Liver (tissue), 9 donors: Measurements from ENCODE around the gene PCSK4. TPM values are rescaled to one million over a fixed set of nuclear protein-coding genes. Genes with fewer than 3 reads are reported as not detected.

Source experiments
- DNase-seq: peaks from one replicate; pipeline ENCODE4 v3.0.0-alpha.2; 2017; ENCODE audit warnings: low spot score
- H3K27ac ChIP-seq, 2 donors: one replicate each; pipeline ENCODE4 v1.7.0; 2013; ENCODE audit warnings: inconsistent platforms in 2 of 2, low read length in 2 of 2, control low read depth in 1 of 2, low read depth in 1 of 2, mild to moderate bottlenecking in 1 of 2
- H3K27me3 ChIP-seq, 4 donors: one replicate each; pipeline versions ENCODE4 v1.6.1 to v1.7.0; 2013; ENCODE audit warnings: low read length in 3 of 4, inconsistent platforms in 1 of 4, mild to moderate bottlenecking in 1 of 4, moderate library complexity in 1 of 4; ENCODE audit not compliant: control insufficient read depth in 4 of 4, insufficient read depth in 4 of 4
- H3K36me3 ChIP-seq, 4 donors: one replicate each; pipeline versions ENCODE4 v1.6.1 to v1.7.0; 2013; ENCODE audit warnings: low read length in 3 of 4, mild to moderate bottlenecking in 3 of 4, low read depth in 1 of 4, moderate library complexity in 1 of 4; ENCODE audit not compliant: control insufficient read depth in 4 of 4, insufficient read depth in 3 of 4
- H3K4me1 ChIP-seq, 4 donors: one replicate each; pipeline versions ENCODE4 v1.6.1 to v1.7.0; 2013; ENCODE audit warnings: low read length in 3 of 4, mild to moderate bottlenecking in 3 of 4, moderate library complexity in 1 of 4; ENCODE audit not compliant: control insufficient read depth in 4 of 4, insufficient read depth in 4 of 4
- H3K4me3 ChIP-seq, 3 donors: one replicate each; pipeline versions ENCODE4 v1.6.1 to v1.7.0; 2013; ENCODE audit warnings: low read length in 3 of 3, control low read depth in 1 of 3, low read depth in 1 of 3, mild to moderate bottlenecking in 1 of 3
- H3K9ac ChIP-seq, 2 donors: one replicate each; pipeline ENCODE4 v1.7.0; 2013; ENCODE audit warnings: low read length in 2 of 2, mild to moderate bottlenecking in 2 of 2, moderate library complexity in 2 of 2, control low read depth in 1 of 2, low read depth in 1 of 2
- H3K9me3 ChIP-seq, 4 donors: one replicate each; pipeline versions ENCODE4 v1.6.1 to v1.7.0; 2013; ENCODE audit warnings: low read length in 3 of 4; ENCODE audit not compliant: control insufficient read depth in 4 of 4
- CTCF ChIP-seq: fragments of 150-350 bp; IDR thresholded peaks from 2 replicates; pipeline ENCODE4 v1.5.1; 2017; ENCODE audit warnings: improper control_type of control experiment, low read depth, low read length; ENCODE audit not compliant: missing input control
- EGR1 ChIP-seq, 2 donors: IDR thresholded peaks; 2 replicates each; pipeline ENCODE4 v1.6.1; 2016 to 2018; ENCODE audit warnings: antibody characterized with exemption in 2 of 2, low read depth in 2 of 2
- FOXA1 ChIP-seq: IDR thresholded peaks from 2 replicates; pipeline ENCODE4 v1.6.1; 2016; ENCODE audit warnings: antibody characterized with exemption
- FOXA2 ChIP-seq: IDR thresholded peaks from 2 replicates; pipeline ENCODE4 v1.6.1; 2016; ENCODE audit warnings: antibody characterized with exemption
- GABPA ChIP-seq, 2 donors: IDR thresholded peaks in 1 of 2; conservative IDR thresholded peaks in 1 of 2; 2 replicates each; pipeline ENCODE4 v1.6.1; 2016; ENCODE audit warnings: antibody characterized with exemption in 2 of 2, mild to moderate bottlenecking in 1 of 2, moderate library complexity in 1 of 2
- HNF4A ChIP-seq, 2 donors: conservative IDR thresholded peaks; 2 replicates each; pipeline ENCODE4 v1.6.1; 2016; ENCODE audit warnings: antibody characterized with exemption in 2 of 2, mild to moderate bottlenecking in 2 of 2
- JUND ChIP-seq, 2 donors: IDR thresholded peaks; 2 replicates each; pipeline ENCODE4 v1.6.1; 2016; ENCODE audit warnings: antibody characterized with exemption in 2 of 2
- RAD21 ChIP-seq, 2 donors: IDR thresholded peaks; 2 replicates each; pipeline ENCODE4 v1.6.1; 2016; ENCODE audit warnings: antibody characterized with exemption in 2 of 2, mild to moderate bottlenecking in 2 of 2
- RXRA ChIP-seq, 2 donors: IDR thresholded peaks; 2 replicates each; pipeline ENCODE4 v1.6.1; 2017 to 2018; ENCODE audit warnings: antibody characterized with exemption in 2 of 2, mild to moderate bottlenecking in 1 of 2
- SP1 ChIP-seq: IDR thresholded peaks from 2 replicates; pipeline ENCODE4 v1.6.1; 2018; ENCODE audit warnings: antibody characterized with exemption, mild to moderate bottlenecking
- TAF1 ChIP-seq: conservative IDR thresholded peaks from 2 replicates; pipeline ENCODE4 v1.6.1; 2016; ENCODE audit warnings: antibody characterized with exemption, mild to moderate bottlenecking
- YY1 ChIP-seq: IDR thresholded peaks from 2 replicates; pipeline ENCODE4 v1.6.1; 2016; ENCODE audit warnings: antibody characterized with exemption, mild to moderate bottlenecking
- ZBTB33 ChIP-seq: IDR thresholded peaks from 2 replicates; pipeline ENCODE4 v1.6.1; 2016; ENCODE audit warnings: antibody characterized with exemption
- WGBS: extraction: QIAGEN DNeasy Blood & Tissue Kit; methylation state at CpG from one replicate; pipeline ENCODE4 v1.1.7; 2013; 5-methylcytosine and 5-hydroxymethylcytosine counted together
- polyA plus RNA-seq, 2 donors: library from polyadenylated mRNA; stranded (reverse) in 1 of 2; unstranded in 1 of 2; fragments of 200-250 nt in 1 of 2; fragments of >200 nt in 1 of 2; fragmentation: Nextera tagmentation in 1 of 2; extraction: Ambion mirVana in 1 of 2; gene quantifications; one replicate each; pipeline versions ENCODE4 v1.2.1 to v1.2.3, GENCODE V29; 2013 to 2015
- total RNA-seq, 2 donors: library from RNA; depleted of rRNA; stranded (reverse); fragments of >200 nt; gene quantifications; one replicate each; pipeline ENCODE4 v1.2.3, GENCODE V29; 2014
- donor health status: healthy.
- donor health status: healthy.
- donor health status: healthy.
- donor health status: healthy.
- donor health status: healthy.

PCSK4 gene
- total and polyA plus RNA-seq, 4 donors, result 0.60 to 2.6 (median 1.9) TPM

- Histone ChIP-seq H3K36me3 (no peaks in the 10 kb centered on the region), H3K9ac (no peak overlapping the region), H3K9me3 (no peaks in the 10 kb centered on the region), H3K4me1 (peaks cover 3 to 25% (median 11%) of the 10 kb centered on the region in 4 donors), H3K27me3 (no peaks in the 10 kb centered on the region), H3K4me3 (no peak overlapping the region), H3K27ac (no peak overlapping the region)
- WGBS, result 78% methylated on average over 23 of the region's 23 CpGs
- TF ChIP-seq SP1 (no peak), EGR1 (IDR thresholded peaks at IDR 0.05; ENCODE audit: low read depth in 2 of 2) (no peak), JUND (IDR thresholded peaks at IDR 0.05) (no peak), ZBTB33 (no peak), RAD21 (IDR thresholded peaks at IDR 0.05) (no peak), GABPA (IDR thresholded peaks at IDR 0.05 in 1 of 2, conservative IDR thresholded peaks at IDR 0.05 in 1 of 2) (no peak), FOXA2 (no peak)
- no peak for DNase-seq
Observed at GRCh38 chr19:1507192-1507660, 17.1 kb upstream of the PCSK4 start.

- Histone ChIP-seq H3K27ac (no peak overlapping the region), H3K9ac (no peak overlapping the region), H3K36me3 (no peaks in the 10 kb centered on the region), H3K4me1 (peaks cover 3 to 28% (median 12%) of the 10 kb centered on the region in 4 donors), H3K4me3 (no peak overlapping the region), H3K9me3 (no peaks in the 10 kb centered on the region), H3K27me3 (no peaks in the 10 kb centered on the region)
- DNase-seq, result no peak
- WGBS, result 94% methylated on average over 45 of the region's 45 CpGs
- no peak for TF ChIP-seq HNF4A (conservative IDR thresholded peaks at IDR 0.05)
- no peak for TF ChIP-seq CTCF
- no peak for TF ChIP-seq RXRA (IDR thresholded peaks at IDR 0.05)
- no peak for TF ChIP-seq FOXA1
- no peak for TF ChIP-seq YY1
Observed at GRCh38 chr19:1505991-1506881, 16.1 kb upstream of the PCSK4 start.

GRCh38 chr19:1505012-1505411, 14.9 kb upstream of the PCSK4 start:
- Histone ChIP-seq H3K27ac (no peak overlapping the region), H3K4me1 (peaks cover 6 to 26% (median 14%) of the 10 kb centered on the region in 4 donors), H3K36me3 (no peaks in the 10 kb centered on the region), H3K27me3 (no peaks in the 10 kb centered on the region), H3K9ac (no peak overlapping the region), H3K9me3 (no peaks in the 10 kb centered on the region), H3K4me3 (no peak overlapping the region)
- no peak for DNase-seq
- TF ChIP-seq EGR1 (IDR thresholded peaks at IDR 0.05; ENCODE audit: low read depth in 2 of 2) (no peak), CTCF (no peak), RXRA (IDR thresholded peaks at IDR 0.05) (no peak), SP1 (no peak), FOXA2 (no peak), TAF1 (no peak), ZBTB33 (no peak)
- 84% methylated on average over 8 of the region's 8 CpGs for WGBS
